Activated CD8-positive, alpha-beta memory T cell treated with anti-CD3 and anti-CD28 coated beads, Interleukin-2, amount 50 U/mL, for 1 hour (primary cell): Measurements from ENCODE around the gene CCDC116.
"Not testable (repeated sequence)": the region's sequence is repeated elsewhere in the genome, so short reads cannot be mapped to it uniquely, and the experiment has no call there.

Source experiments
- DNase-seq: peaks from one replicate; pipeline ENCODE4 v3.0.0-alpha.2; 2020; ENCODE audit errors: extremely low read depth

Gene CCDC116

DNA sequence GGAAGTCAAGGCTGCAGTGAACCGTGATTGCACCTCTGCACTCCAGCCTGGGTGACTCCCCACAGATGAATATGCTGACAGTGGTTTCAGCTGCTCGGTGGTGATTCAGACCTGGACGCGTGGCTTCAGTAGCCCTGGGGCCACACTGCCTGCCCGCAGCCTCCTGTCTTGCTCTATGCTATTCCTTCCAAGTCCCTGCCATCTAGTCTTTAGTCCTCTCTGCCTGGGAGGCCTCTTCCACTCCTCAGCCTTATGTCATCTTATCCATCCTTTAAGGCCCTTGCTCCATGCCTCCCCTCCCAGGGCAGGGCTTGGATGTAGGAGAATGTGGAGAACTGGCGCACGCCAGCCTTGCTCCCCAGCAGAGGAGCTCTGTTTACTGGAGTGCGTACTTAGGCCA lies 25.8 kb upstream of the CCDC116 start:
- no peak for DNase-seq

DNA sequence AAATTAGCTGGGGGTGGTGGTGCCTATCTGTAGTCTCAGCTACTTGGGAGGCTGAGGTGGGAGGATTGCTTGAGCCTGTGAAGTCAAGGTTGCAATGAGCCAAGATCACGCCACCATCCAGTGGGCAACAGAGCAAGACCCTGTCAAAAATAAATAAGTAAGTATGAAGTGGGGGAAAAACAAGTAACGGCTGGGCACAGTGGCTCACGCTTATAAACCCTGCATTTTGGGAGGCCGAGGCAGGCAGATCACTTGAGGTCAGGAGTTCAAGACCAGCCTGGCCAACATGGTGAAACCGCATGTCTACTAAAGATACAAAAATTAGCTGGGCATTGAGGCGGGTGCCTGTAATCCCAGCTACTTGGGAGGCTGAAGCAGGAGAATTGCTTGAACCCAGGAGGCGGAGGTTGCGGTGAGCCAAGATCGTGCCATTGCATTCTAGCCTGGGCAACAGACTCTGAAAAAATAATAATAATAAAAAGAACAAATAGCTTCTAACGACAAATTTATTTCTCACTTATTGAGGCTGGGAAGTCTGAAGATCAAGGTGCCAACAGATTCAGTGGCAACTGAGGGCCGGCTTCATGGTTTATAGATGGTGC lies 22.9 kb upstream of the CCDC116 start:
- DNase-seq = not testable (repeated sequence)

DNA sequence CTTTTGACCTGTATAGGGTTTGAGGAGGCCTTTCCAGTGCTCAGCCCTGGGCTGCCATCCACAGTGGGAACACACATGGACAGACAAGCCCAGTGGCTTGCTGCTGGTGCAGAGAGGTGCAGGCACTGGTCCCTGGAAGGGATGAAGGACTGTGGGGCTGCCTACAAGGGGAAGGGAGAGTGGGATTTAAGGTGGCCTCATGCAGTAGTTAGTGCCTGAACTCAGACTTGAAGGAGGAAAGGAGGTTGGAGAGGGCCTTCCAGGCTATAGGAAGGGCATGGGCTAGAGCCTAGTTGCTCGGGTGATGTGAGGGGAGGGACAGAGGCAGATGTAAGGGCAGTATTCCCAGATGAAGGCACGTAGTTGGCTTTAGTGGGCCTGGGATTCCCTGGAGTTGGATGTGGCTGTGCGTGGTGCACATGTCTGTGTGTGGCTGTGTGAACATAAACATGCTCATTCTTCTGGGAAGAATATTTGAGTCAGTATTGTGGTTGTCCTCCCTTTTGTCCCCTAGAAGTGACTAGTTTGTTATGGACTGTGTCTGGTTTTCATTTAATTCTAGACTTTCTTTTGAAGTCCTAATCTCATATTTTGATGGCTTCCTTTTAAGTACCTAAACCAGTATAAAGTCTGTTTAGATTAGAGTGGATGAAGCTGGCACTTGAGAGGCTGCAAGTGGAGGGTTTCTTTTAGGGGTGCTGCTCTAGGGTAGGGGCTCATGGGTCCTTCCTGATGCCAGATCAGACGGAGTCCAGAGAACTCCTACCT lies 21.2 kb upstream of the CCDC116 start:
- no peak for DNase-seq

DNA sequence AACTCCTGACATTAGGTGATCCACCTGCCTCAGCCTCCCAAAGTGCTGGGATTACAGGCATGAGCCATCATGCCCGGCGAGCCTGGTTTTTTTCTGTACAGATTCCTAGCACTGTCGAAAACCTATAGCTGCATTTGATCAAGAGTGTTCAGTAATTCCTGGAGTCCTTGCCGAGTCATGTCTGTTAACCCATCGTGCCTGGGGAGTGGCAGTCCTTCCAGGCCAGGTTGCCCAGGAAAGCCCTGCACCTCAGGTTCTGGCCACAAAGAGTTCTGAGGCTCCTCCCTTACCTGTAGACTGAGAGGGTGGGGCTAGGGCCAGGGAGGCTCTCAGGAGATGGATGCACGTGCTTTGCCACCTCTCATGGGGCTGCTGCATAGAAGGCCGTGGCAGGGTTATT lies 19.7 kb upstream of the CCDC116 start:
- DNase-seq = no peak

DNA sequence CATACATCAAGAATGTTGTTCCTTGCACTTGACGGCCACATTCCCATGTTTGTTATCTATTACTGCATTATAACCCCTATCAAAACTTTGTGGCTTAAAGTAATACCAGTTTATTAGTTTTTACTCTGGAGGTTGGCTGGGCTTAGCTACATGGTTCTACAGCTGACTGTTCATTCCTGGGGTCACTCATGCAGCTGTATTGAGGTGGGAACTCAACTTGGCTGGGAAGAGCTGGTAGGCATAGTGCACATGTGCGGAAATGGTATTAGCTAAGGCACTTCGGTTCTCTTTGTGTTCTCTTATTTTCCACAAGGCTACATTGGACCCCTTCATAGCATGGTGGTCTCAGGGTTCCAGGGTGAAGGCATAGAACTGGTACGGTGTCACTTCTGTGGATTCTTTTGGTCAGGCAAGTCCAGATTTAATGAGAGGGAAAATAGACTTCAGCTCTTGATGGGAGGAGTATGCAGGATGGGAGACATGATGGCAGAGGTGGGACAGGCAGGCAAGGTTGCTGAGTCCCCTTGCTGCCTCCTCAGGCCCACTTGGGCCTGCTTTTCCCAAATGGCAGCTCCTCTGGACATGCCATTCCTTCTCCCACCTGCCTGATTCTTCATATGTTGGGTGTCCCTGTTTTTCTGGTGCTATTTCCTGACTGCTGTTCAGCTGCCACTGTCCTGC lies 18.9 kb upstream of the CCDC116 start:
- no peak for DNase-seq

DNA sequence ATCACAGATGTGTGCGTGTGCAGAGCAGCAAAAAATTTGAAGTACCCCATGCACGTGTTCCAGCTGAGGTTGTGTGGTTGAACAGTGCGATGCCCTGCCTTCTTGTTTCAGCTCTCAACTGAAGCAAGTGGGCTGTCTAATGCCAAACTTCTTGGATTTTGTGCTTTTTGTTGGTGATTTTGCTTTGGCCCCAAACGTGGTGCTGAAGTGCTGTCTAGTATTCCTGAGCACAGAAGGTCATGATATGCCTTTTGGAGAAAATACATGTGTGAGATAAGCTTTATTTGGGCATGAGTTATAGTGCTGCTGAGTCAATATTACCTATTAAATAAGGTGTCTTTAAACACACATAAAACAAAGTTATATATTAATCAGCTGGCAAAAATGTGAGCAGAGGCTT lies 16.8 kb upstream of the CCDC116 start:
- DNase-seq = no peak

DNA sequence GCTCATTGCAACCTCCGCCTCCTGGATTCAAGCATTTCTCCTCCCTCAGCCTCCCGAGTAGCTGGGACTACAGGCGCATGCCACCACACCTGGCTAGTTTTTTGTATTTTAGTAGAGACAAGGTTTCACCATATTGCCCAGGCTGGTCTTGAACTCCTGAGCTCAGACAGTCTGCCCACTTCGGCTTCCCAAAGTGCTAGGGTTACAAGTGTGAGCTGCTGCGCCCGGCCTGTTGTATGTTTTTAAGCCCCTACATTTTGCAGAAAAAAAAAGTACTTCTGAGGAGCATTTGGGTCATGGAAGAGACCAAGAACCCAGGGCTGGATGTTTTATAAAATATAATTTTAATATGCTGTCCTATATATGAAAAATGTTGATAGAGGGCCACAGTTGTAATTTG lies 15.2 kb upstream of the CCDC116 start:
- DNase-seq = not testable (repeated sequence)

DNA sequence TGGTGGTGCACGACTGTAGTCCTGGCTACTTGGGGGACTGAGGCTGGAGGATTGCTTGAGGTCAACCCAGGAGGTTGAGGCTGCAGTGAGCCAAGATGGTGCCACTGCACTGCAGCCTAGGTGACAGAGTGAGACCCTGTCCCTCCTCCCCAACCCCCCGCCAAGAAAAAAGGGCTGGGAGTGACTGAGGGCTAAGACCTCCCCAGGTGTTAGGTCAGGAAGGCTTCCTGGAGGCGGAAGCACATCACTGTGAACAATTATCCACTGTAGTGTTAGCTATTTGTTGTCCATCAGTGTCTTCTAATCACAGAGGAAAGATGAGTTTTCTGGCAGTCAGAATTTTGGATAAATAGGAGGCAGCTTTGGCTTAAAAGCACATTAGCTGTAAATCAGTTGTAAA lies 11.5 kb upstream of the CCDC116 start:
- no peak for DNase-seq

DNA sequence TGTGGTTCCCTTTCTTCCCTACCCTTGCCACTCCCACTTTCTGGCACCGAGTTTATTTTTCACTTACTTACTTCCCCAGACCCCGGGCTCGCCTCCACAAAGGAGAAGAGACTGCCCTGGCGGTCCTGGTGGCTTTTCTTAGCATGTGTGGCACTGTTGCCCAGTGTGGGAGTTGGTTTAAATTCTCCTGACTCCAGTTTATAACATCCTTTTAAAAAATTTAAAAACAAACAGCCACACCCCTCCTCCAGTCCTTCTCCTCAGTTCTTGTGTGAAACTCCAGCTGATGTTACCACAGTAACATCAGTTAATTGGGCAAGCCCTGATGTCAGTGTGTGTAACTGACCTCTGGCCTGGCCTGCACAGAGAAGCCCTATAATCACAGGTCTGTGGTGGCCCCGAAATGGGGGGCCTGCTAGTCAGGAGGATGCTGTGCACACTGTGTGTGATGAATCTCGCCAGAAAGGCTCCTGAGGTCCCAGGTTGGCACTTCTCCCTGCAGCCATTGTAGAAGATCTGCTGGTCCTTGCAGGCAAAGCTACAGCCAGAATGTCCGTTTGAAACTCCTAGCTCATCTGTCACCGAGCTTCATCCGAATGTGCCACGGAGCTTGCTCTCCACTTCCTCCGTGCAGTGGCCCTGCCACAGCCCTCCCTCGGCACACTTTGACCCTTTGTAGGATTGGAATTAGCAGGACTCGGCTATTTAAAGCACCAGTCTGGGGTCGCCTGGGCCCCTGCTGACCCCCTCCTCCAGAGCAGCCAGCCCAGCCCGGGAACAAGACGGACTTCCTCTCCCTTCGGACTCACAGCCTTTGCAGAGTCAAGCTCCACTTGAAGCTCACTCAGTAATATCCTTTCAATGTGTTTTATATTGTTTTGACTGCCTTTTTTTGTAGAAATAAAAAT lies 10.3 kb upstream of the CCDC116 start:
- DNase-seq = no peak

DNA sequence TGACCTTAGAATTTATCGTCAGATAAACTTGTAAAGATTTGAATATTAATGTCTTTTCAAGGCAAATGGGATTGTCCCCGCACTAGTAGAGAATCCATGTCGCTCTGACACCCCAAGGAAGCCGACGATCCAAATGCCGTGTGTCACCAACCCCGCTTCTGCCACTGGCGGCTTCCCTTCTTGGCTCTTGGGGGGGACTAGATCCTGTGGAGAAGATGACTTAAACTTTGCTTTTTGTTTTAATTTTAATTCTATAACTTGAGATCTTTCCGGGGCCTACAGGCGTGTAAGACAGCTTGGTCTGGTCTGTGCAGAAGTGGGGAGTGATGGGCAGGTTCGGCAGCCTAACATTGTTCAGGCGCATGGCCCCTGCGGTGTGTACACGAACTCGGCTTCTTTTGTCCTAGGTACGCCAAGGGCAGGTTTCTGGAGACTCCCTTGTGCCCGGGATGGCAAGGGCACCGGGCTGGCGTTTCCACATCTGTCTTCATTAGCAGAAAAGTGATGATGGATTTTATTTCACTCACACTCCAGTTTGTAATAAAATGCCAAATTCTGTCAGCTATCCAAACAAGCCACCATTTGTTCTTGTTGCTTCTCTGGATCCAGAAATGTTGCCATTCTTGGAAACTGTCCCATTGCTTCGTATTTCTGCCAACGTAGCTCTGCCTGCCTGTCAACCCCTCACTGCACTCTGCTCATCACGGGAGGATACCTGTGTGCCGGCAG lies 9.5 kb upstream of the CCDC116 start:
- DNase-seq = no peak

DNA sequence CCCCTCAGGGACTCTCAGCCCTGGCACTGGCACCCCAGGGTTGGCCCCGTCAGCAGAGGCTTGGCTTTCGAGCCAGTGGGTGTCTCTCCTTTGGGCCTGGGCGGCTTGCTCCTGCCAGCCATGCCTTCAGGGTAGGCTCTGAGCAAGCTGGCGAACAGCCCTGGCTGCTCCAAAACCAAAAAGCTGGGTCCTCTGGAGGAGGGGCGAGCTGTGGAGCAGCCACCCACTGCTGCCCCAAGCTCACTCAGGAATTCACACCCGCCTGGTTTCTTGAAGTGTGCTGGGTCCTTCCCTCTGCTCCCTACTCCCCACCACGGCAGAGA lies 9.0 kb upstream of the CCDC116 start:
- DNase-seq = no peak

DNA sequence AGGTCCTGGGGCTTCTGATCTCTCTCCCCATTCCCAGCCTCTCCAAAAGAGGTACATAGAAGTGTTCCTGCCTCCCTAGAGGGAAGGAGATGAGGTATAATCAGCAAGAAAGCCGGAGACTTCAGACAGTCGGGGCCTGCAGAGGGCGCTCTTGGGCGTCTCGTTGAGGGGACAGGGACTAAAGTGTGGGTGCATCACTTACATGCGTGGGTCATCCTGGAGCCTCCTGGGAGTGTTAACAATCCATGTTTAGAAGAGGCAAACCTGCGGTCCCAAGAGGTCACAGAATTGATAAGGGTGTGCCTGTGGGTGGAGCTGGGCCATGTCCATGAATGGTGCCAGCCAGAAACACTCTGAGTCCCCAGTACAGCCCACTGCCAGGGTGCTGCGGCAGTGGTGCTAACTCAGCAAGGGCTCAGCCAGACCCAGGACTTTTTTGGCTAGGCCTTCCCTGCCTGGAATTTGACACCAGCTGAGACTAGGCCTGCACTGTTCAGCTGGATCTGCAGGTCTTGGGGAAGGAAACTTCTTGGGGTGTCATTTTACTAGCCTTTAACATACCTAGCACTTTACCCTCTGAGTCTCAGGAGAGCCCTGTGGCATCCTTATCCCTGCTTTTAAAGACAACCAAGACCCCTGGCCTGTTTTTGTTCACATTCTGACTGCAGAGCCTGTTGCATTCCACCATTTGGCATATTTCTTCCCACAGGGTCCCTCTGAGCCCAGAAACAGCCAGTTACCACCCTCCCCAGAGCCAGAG lies 8.3 kb upstream of the CCDC116 start:
- DNase-seq = no peak

DNA sequence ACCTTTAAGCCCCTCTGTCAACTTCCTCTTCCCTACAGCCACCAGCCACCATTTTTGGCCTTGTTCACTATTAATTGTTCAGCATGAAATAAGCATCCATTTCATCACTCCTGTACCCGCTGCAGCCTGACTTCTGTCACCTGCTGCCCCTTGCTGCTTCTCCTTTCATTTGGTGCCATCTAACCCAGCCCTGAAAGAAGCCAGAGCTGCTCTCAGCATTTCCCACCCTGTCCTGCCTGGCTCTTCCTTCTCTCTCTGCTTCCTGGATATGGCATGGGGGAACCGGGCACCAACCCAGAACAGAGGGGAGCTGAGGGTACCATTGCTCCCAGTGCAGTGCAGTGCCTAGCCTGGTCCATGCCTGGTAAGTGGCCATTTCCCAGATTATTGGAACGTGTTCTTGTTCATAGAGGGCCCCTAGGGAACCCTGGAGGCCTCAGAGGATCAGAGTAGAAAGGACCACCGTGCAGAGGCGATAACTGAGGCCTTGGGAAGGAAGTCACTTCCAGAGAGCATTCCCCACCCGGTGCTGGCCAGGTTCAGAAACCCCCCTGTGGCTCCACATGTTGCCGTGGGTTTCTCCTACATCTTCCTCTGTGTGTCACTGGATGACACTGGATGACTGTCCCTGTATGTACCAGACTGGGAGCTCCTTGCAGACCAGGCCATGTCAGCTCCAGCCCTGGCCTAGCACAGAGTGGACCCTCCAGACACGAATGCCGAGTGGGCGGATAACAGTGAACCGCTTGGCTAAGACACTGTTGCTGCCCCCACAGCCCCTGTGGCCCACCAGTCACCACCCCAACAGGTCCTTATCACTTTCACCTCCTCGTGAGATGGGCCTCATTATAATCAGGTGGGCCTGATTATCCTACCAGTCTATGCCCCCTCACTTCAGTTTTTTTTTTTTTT lies 7.4 kb upstream of the CCDC116 start:
- no peak for DNase-seq

DNA sequence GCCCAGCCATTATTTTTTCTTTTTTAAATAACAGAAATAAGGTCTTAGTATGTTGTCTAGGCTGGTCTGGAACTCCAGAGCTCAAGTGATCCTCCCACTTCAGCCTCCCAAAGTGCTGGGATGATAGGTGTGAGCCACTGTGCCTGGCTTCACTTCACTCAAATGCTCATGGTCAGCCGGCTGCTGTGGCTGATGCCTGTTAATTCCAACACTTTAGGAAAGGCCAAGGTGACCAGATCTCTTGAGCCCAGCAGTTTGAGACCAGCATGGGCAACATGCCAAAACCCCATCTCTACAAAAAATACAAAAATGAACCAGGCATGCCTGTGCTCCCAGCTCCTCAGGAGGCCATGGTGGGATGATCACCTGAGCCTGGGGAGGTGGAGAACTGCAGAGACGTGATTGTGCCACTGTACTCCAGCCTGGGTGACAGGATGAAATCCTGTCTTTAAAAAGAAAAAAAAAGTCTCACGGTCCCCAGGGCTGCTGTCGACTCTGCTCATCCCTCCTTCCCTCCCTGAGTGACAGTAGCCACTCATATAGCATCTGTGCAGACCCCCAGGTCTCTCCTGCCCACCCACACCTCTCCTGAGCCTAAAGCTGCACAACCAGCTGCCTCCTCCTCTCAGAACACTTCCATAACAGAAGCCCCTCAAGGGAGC lies 6.4 kb upstream of the CCDC116 start:
- DNase-seq = no peak

DNA sequence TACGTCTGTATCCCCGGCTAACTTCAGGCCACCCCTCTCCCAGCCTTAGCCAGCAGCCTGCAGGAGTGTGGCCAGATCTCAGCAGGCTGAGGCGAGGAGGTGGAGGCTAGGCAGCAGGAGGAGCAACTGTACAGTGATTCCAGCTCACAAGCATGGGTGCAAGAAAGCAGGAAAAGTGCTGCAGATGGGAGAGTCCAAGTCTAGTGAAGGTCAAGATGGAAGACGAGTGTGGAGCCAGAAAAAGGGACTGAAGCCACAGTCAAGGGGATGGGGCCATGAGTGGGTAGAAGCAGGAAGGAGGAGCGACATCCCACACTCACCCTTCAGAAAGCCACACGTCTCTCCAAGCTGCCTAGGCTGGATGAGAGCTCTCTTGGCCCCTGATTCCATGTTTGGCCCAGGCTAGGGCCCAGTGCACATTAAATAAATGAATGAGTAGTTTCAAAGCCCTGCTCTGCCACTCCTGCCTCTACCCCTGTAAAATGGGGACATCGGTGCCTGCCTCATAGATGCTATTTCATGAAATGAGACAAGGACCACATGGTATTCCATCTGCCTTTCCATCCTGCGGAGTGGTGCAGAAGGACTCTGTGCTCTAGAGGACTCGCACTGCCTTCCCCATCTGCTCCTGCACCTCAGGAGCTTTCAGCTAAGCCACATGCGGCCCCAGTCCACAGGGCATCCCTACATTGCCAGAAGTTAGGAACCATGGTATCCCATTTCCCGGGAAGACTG lies 5.7 kb upstream of the CCDC116 start:
- DNase-seq = no peak

DNA sequence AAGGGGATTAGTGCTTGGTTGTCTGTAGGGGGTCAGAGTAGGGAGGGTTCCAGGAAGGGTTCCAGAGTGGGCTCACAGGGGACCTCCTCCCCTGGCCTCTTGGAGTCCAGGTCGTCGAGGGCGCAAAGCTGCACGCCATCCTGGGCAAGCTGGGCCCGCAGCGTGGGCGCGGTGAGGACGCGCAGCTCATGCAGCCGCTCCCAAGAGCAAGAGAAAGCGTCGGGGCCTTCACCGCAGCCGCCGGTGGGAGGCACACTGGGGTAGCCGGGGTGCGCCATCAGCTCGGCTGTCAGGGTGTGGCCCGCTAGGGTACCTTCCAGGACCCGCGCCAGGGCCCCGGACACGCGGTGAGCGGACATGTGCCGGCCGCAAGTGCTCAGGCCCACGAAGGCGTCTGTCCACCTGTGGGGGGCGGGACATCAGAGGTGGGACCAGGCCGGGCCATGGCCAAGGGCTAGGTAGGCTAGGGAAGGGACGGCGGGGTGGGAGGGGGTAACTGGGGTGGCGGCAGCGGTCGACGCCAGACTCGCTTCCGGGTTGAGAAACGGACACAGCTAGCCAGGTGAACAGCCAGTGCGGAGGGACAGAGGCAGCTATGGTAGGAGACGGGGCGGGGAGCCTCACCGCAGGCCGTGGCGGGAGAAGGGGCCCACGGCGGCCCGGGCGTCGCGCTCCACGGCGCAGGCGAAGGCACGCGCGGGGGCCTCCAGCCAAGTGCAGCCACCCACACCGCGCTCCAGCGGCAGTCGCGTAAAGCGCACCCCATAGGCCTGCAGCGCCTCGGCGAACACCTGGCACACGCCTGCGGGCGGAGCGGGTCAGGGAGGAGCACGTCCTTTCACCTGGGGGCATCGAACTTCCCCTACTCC lies 3.9 kb upstream of the CCDC116 start:
- DNase-seq = no peak
